ENCODE results near the gene PALLD. TPM values are rescaled to one million over a fixed set of nuclear protein-coding genes. Genes with fewer than 3 reads are reported as not detected.

Gene PALLD
- total RNA-seq, 1 donor from 2014 or later, result 85.7 TPM

DNA sequence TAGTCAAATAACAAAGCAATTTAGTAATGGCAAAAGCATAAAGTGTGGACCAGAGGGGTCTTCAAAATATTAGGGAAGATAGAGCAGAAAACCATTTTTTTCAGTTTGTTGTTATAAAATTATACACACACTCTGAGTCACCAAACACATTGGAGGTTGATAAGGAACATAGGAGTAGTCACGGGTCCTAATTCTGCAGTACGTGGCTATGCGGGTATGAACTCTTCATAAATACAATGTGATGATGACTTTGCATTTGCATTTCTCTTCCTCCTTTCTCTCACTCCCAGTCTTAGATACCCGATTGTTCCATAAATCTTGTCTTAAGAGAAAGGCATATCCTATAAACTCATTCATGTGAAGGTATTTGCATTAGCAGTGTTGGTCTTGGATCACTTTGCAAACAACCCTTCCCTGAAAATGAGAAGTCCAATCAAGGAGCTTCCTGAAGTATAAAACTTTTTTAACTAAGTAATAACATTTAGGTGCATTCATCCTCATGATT, 223.6 kb downstream of the PALLD start:
- Histone ChIP-seq H3K36me3 (peaks cover 5% of the 10 kb centered on the region), H3F3A (ENCODE audit: low read depth) (no peaks in the 10 kb centered on the region), H3K27me3 (no peaks in the 10 kb centered on the region), H2AFZ (replicated peaks) (no peak overlapping the region), H4K20me1 (ENCODE audit: low read depth) (no peaks in the 10 kb centered on the region), H3K9ac (no peak overlapping the region), H3K4me1 (peaks cover 13% of the 10 kb centered on the region), H3K27ac (no peak overlapping the region), H3K9me3 (ENCODE audit: low read depth) (no peaks in the 10 kb centered on the region), H3K79me2 (ENCODE audit: low read depth) (no peaks in the 10 kb centered on the region), H3K4me3 (no peak overlapping the region), H3K4me2 (no peak overlapping the region)
- H3K27ac Mint-ChIP-seq, result no peak overlapping the region
- H3K36me3 Mint-ChIP-seq, result peaks cover 29% of the 10 kb centered on the region
- no peak overlapping the region for H3K4me3 Mint-ChIP-seq
- DNase-seq (ENCODE audit: low spot score), result no peak
- peaks cover 3% of the 10 kb centered on the region for H3K4me1 Mint-ChIP-seq
- TF ChIP-seq EZH2phosphoT487 (IDR thresholded peaks at IDR 0.05), result no peak
- no peak for TF ChIP-seq EZH2 (IDR thresholded peaks at IDR 0.05)
- TF ChIP-seq, protein P1, sequence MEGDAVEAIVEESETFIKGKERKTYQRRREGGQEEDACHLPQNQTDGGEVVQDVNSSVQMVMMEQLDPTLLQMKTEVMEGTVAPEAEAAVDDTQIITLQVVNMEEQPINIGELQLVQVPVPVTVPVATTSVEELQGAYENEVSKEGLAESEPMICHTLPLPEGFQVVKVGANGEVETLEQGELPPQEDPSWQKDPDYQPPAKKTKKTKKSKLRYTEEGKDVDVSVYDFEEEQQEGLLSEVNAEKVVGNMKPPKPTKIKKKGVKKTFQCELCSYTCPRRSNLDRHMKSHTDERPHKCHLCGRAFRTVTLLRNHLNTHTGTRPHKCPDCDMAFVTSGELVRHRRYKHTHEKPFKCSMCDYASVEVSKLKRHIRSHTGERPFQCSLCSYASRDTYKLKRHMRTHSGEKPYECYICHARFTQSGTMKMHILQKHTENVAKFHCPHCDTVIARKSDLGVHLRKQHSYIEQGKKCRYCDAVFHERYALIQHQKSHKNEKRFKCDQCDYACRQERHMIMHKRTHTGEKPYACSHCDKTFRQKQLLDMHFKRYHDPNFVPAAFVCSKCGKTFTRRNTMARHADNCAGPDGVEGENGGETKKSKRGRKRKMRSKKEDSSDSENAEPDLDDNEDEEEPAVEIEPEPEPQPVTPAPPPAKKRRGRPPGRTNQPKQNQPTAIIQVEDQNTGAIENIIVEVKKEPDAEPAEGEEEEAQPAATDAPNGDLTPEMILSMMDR (IDR thresholded peaks at IDR 0.05), result no peak
- H3K9me3 Mint-ChIP-seq, result peaks cover 2% of the 10 kb centered on the region
- H3K27me3 Mint-ChIP-seq (ENCODE audit: insufficient read depth, low read depth), result no peaks in the 10 kb centered on the region

DNA sequence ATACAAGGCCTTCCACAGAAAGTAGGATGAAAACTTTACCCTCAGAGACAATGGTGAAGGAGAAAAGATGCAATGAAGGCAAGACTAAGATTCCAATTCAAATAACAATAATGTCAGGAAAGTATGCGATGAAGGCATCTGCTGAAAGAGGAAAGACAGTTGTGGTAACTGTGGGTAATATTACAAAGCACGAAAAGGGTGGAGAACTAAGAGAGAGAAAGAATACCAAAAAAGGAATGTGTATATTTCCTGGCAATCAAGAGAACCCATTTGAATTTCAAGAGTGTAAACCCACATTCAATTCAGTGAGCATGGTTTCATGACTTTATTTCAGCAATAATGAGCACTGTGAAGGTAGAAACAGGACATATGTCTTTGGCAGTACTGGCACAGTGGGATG, 225.5 kb downstream of the PALLD start:
- H3K4me1 ChIP-seq, result peaks cover 5% of the 10 kb centered on the region
- no peaks in the 10 kb centered on the region for H3F3A ChIP-seq (ENCODE audit: low read depth)
- no peaks in the 10 kb centered on the region for H3K9me3 ChIP-seq (ENCODE audit: low read depth)
- H3K4me2 ChIP-seq, result no peak overlapping the region
- H3K27me3 ChIP-seq, result no peaks in the 10 kb centered on the region
- no peaks in the 10 kb centered on the region for H4K20me1 ChIP-seq (ENCODE audit: low read depth)
- H3K36me3 Mint-ChIP-seq, result peaks cover 38% of the 10 kb centered on the region
- H3K4me3 Mint-ChIP-seq, result no peak overlapping the region
- no peak for DNase-seq (ENCODE audit: low spot score)
- H3K36me3 ChIP-seq, result peaks cover 13% of the 10 kb centered on the region
- H3K9me3 Mint-ChIP-seq, result peaks cover 8% of the 10 kb centered on the region
- H3K4me3 ChIP-seq, result no peak overlapping the region
- H3K9ac ChIP-seq, result no peak overlapping the region
- peaks cover 3% of the 10 kb centered on the region for H3K4me1 Mint-ChIP-seq
- H2AFZ ChIP-seq (replicated peaks), result no peak overlapping the region
- no peak for TF ChIP-seq EZH2 (IDR thresholded peaks at IDR 0.05)
- TF ChIP-seq, protein P1 (IDR thresholded peaks at IDR 0.05), result no peak
- H3K27ac Mint-ChIP-seq, result no peak overlapping the region
- no peaks in the 10 kb centered on the region for H3K27me3 Mint-ChIP-seq (ENCODE audit: insufficient read depth, low read depth)
- no peak overlapping the region for H3K27ac ChIP-seq
- no peaks in the 10 kb centered on the region for H3K79me2 ChIP-seq (ENCODE audit: low read depth)

DNA sequence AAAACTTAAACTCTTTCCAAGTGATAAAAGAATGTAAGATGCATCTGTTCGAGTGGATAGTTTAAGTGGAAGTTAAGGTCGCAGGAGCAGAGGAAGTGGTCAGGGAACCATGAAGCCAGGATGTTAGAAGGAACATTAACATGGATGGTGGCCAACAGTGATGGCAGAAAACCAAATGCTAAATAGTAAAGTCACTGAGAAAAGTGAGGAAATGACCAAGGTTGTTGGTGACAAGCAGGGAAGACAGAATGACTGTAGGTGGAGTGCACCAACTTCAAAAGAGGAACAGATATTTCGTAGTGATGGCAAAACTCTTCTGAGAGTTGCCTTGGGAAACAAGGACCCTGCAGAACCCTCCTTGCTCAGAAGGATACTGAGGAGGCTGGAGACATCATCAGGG, 226.2 kb downstream of the PALLD start:
- Mint-ChIP-seq H3K4me1 (peaks cover 3% of the 10 kb centered on the region), H3K9me3 (peaks cover 13% of the 10 kb centered on the region), H3K27me3 (ENCODE audit: insufficient read depth, low read depth) (no peaks in the 10 kb centered on the region), H3K4me3 (no peak overlapping the region), H3K27ac (no peak overlapping the region), H3K36me3 (peaks cover 38% of the 10 kb centered on the region)
- no peaks in the 10 kb centered on the region for H3K9me3 ChIP-seq (ENCODE audit: low read depth)
- no peak for DNase-seq (ENCODE audit: low spot score)
- no peak overlapping the region for H3K4me3 ChIP-seq
- peaks cover 13% of the 10 kb centered on the region for H3K36me3 ChIP-seq
- no peaks in the 10 kb centered on the region for H4K20me1 ChIP-seq (ENCODE audit: low read depth)
- no peaks in the 10 kb centered on the region for H3K27me3 ChIP-seq
- no peak overlapping the region for H3K4me2 ChIP-seq
- H3K4me1 ChIP-seq, result peaks cover 5% of the 10 kb centered on the region
- H3K27ac ChIP-seq, result no peak overlapping the region
- no peaks in the 10 kb centered on the region for H3F3A ChIP-seq (ENCODE audit: low read depth)
- TF ChIP-seq, protein P1 (IDR thresholded peaks at IDR 0.05), result no peak
- no peak for TF ChIP-seq EZH2 (IDR thresholded peaks at IDR 0.05)
- TF ChIP-seq EZH2phosphoT487 (IDR thresholded peaks at IDR 0.05), result no peak
- no peaks in the 10 kb centered on the region for H3K79me2 ChIP-seq (ENCODE audit: low read depth)
- no peak overlapping the region for H3K9ac ChIP-seq
- H2AFZ ChIP-seq (replicated peaks), result no peak overlapping the region
